ENCODE results near the gene YY1. TPM values are rescaled to one million over a fixed set of nuclear protein-coding genes. Genes with fewer than 3 reads are reported as not detected.
A peak's percentile ranks its signal among the peaks of the same experiment; 100 is the strongest.

Gene YY1
- total RNA-seq, 1 donor from 2014 or later = 47.7 TPM

GRCh38 chr14:100325231-100325632, 86.3 kb downstream of the YY1 start:
- DNase-seq (ENCODE audit: low spot score in 2 of 2) = no peak
- no peak for FAIRE-seq

GRCh38 chr14:100325958-100326357, 87.0 kb downstream of the YY1 start:
- FAIRE-seq (no peak), DNase-seq (ENCODE audit: low spot score in 2 of 2) (no peak)

- no peak for DNase-seq (ENCODE audit: low spot score in 2 of 2)
- FAIRE-seq = no peak
Observed at GRCh38 chr14:100327128-100327527, 88.2 kb downstream of the YY1 start.

DNA sequence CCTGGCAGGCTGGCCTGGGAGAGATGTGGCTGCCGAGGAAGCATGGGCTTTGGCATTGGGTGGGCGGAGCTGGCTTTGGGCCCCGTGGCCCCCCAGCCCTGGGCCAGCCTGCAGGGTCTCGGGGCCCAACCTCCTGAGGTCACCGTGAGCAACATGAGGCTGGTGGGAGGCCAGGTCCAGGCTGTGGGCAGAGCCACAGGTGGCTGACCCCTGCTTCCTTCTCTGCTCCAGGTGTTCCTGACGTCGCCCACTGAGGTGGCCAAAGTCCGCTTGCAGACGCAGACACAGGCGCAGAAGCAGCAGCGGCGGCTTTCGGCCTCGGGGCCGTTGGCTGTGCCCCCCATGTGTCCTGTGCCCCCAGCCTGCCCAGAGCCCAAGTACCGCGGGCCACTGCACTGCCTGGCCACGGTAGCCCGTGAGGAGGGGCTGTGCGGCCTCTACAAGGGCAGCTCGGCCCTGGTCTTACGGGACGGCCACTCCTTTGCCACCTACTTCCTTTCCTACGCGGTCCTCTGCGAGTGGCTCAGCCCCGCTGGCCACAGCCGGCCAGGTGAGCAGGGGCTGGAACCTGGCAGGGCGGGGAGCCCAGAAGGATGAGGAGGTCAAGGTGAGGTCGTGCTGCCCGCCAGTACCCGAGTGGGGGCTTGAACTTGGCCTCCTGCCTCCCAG, 89.7 kb downstream of the YY1 start:
- FAIRE-seq (no peak), DNase-seq (ENCODE audit: low spot score in 2 of 2) (no peak)

GRCh38 chr14:100329233-100330006, 90.5 kb downstream of the YY1 start:
- DNase-seq (ENCODE audit: low spot score in 2 of 2) (no peak), FAIRE-seq (no peak)

DNA sequence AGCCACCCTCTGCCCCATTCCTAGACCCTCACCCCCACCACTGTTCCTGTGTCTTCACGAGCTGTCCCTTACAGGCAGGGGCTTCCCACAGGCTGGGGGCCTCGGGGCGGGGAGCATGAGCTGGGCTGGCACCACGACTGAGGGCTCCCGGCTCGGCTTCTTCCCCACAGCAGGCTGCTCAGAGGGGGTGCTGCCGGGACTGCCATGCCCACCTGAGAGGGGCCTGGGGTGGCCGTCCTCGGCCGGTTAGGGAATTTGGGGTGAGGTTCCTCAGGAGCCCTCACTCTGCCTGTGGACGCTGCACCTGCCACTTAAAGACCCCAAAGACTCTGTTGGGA, 91.0 kb downstream of the YY1 start:
- DNase-seq (ENCODE audit: low spot score in 2 of 2) (no peak), FAIRE-seq (no peak)

DNA sequence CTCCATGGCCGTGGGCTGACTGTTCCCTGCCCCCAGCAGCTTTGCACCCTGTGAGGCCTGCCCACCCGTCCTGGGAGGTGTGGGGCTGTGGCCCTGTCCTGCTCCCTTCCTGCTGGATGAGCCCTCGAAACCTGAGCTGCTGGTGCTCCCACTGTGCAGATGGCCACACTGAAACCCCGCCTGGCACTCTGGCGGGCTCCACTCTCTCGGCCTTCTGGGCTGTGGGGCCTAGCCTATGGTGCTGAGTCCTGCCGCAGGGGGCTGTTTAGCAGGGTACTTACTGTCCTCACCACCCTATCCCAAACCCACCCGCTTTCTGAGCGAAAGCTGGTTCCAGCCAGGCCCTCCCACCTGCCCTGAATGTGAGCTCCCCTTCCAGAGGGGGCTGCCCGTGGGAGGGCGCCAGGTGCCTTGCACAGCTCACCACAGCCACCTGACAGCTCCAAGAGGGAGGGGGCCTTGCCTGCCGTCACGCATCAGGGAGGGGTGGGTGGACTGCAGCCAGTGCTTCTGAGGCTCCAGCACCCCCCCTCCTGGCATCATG, 91.5 kb downstream of the YY1 start:
- no peak for FAIRE-seq

DNA sequence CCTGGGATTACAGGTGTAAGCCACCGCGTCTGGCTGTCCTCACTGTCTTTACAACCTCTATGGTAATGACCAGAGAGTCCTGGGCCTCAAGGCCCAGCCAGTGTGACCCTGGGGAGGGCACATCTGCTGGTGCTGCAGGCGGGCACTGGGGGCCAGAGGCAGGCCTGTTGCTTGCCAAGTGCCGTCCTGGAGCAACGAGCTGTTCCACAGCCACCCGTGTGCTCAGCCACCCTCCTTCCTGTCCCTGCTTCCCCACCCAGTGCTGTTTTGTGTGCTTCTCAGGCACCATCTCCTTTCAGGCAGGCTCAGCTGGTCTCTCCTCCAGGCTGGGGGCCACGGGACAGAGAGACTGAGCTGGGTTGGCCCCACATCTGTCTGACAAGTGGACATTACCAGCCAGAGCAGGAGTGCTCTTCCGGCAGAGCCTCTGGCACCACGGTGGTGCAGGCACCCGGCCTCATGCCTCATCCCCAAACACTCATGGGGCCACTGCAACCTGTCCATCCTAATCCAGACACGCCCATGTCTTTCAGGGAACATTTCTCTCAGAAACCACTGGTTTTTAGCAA, 93.2 kb downstream of the YY1 start:
- FAIRE-seq = no peak
- DNase-seq (ENCODE audit: low spot score in 2 of 2) = no peak

More for the DNA sequence above, 91.5 kb downstream of the YY1 start:
- no peak for DNase-seq (ENCODE audit: low spot score in 2 of 2)

Small RNAs within 50 kb of the gene (small RNA-seq; reads per million reads assigned to genes)
- gene MIR345 = 44.9 reads per million, percentile 97 among the genes with 10 or more reads in this experiment
- not detected for gene RN7SL523P

Other genes with a start within 250 kb of the YY1 start
- gene EVL, start 173.7 kb upstream of the YY1 start, total RNA-seq = 73.0 TPM
- 0.41 TPM for gene DEGS2, start 79.5 kb upstream of the YY1 start, total RNA-seq
- gene SLC25A29, start 67.3 kb downstream of the YY1 start, total RNA-seq = 45.2 TPM
- gene SLC25A47, start 84.2 kb downstream of the YY1 start, total RNA-seq = not detected
- 15.5 TPM for gene WDR25, start 137.3 kb downstream of the YY1 start, total RNA-seq

Measured in frontal cortex (tissue), 4 donors.